Measurements from ENCODE around the gene VWA5B1.

GRCh38 chr1:20372676-20373075 is 82.0 kb downstream of the VWA5B1 start:
- TF ChIP-seq POLR2AphosphoS5 (IDR thresholded peaks at IDR 0.05) (no peak), POLR2A (IDR thresholded peaks at IDR 0.05) (no peak), EP300 (IDR thresholded peaks at IDR 0.05) (no peak)
- TF ChIP-seq, protein P1, sequence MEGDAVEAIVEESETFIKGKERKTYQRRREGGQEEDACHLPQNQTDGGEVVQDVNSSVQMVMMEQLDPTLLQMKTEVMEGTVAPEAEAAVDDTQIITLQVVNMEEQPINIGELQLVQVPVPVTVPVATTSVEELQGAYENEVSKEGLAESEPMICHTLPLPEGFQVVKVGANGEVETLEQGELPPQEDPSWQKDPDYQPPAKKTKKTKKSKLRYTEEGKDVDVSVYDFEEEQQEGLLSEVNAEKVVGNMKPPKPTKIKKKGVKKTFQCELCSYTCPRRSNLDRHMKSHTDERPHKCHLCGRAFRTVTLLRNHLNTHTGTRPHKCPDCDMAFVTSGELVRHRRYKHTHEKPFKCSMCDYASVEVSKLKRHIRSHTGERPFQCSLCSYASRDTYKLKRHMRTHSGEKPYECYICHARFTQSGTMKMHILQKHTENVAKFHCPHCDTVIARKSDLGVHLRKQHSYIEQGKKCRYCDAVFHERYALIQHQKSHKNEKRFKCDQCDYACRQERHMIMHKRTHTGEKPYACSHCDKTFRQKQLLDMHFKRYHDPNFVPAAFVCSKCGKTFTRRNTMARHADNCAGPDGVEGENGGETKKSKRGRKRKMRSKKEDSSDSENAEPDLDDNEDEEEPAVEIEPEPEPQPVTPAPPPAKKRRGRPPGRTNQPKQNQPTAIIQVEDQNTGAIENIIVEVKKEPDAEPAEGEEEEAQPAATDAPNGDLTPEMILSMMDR (IDR thresholded peaks at IDR 0.05), result no peak

Measured in stomach (tissue), 4 donors.